T-helper 17 cell (primary cell): ENCODE results near the gene PRR20C. TPM values are rescaled to one million over a fixed set of nuclear protein-coding genes. Genes with fewer than 3 reads are reported as not detected.
"Not testable (repeated sequence)": the region's sequence is repeated elsewhere in the genome, so short reads cannot be mapped to it uniquely, and the experiment has no call there.

Experiments
- ATAC-seq: fragments of 150-1000 bp; cut with Tn5 transposase; 2 replicates; pipeline ENCODE4 v1.10.0; 2021; ENCODE audit warnings: mild to moderate bottlenecking, moderate library complexity
- DNase-seq, 3 donors: peaks; one replicate each; pipeline versions ENCODE4 v3.0.0 to v3.0.0-alpha.2; 2020 to 2021
- H3K9me3 ChIP-seq: one replicate; pipeline ENCODE4 v1.7.0; 2013; ENCODE audit warnings: low read length, mild to moderate bottlenecking; ENCODE audit not compliant: control insufficient read depth, poor library complexity, severe bottlenecking
- H3K27ac Mint-ChIP-seq: one replicate; pipeline ENCODE4 v1.8.0; 2022; ENCODE audit warnings: mild to moderate bottlenecking, moderate library complexity, mixed read lengths
- H3K27me3 Mint-ChIP-seq: one replicate; pipeline ENCODE4 v1.8.0; 2022; ENCODE audit warnings: mixed read lengths
- H3K36me3 Mint-ChIP-seq: one replicate; pipeline ENCODE4 v1.8.0; 2022; ENCODE audit warnings: low read depth, mixed read lengths
- H3K4me1 Mint-ChIP-seq: one replicate; pipeline ENCODE4 v1.8.0; 2022; ENCODE audit warnings: mild to moderate bottlenecking, mixed read lengths
- H3K4me3 Mint-ChIP-seq: one replicate; pipeline ENCODE4 v1.8.0; 2022; ENCODE audit warnings: mild to moderate bottlenecking, moderate library complexity, mixed read lengths
- total RNA-seq, 4 donors: library from RNA in 2 of 4; stranded (reverse) in 2 of 4; gene quantifications; one replicate each; pipeline ENCODE4 v1.2.3 and lab custom pipeline; 2022 to 2026

Gene PRR20C
- total RNA-seq: not detected
- 0 reads per million in 2 donors for total RNA-seq (lab: John Stamatoyannopoulos, UW)

GRCh38 chr13:57153761-57154160, at the start of gene PRR20C:
TSS of gene PRR20C (plus strand) at chr13:57154061. CDS start at chr13:57154448, 387 bp downstream.
- DNase-seq, H3K9me3 ChIP-seq, H3K36me3 Mint-ChIP-seq, H3K27me3 Mint-ChIP-seq, H3K4me3 Mint-ChIP-seq, H3K4me1 Mint-ChIP-seq, ATAC-seq, H3K27ac Mint-ChIP-seq: not testable (repeated sequence)

- no peaks in the 10 kb centered on the region for H3K4me1 Mint-ChIP-seq
- no peak for ATAC-seq
- no peaks in the 10 kb centered on the region for H3K27me3 Mint-ChIP-seq
- H3K9me3 ChIP-seq: peaks cover 3% of the 10 kb centered on the region
- no peak overlapping the region for H3K4me3 Mint-ChIP-seq
- no peak overlapping the region for H3K27ac Mint-ChIP-seq
- no peaks in the 10 kb centered on the region for H3K36me3 Mint-ChIP-seq
- no peak for DNase-seq
Measured at GRCh38 chr13:57114945-57115344, 38.9 kb upstream of the PRR20C start.

GRCh38 chr13:57123681-57124080, 30.2 kb upstream of the PRR20C start:
- H3K27ac Mint-ChIP-seq: no peak overlapping the region

GRCh38 chr13:57128909-57129308, 25.0 kb upstream of the PRR20C start:
- ATAC-seq: no peak
- H3K4me1 Mint-ChIP-seq: no peaks in the 10 kb centered on the region
- no peaks in the 10 kb centered on the region for H3K27me3 Mint-ChIP-seq
- no peak overlapping the region for H3K27ac Mint-ChIP-seq
- no peak for DNase-seq
- no peaks in the 10 kb centered on the region for H3K36me3 Mint-ChIP-seq
- no peaks in the 10 kb centered on the region for H3K9me3 ChIP-seq
- H3K4me3 Mint-ChIP-seq: no peak overlapping the region

More at GRCh38 chr13:57123681-57124080, 30.2 kb upstream of the PRR20C start:
- no peaks in the 10 kb centered on the region for H3K9me3 ChIP-seq
- H3K27me3 Mint-ChIP-seq: no peaks in the 10 kb centered on the region
- H3K36me3 Mint-ChIP-seq: no peaks in the 10 kb centered on the region
- no peak overlapping the region for H3K4me3 Mint-ChIP-seq
- ATAC-seq: no peak
- no peaks in the 10 kb centered on the region for H3K4me1 Mint-ChIP-seq
- no peak for DNase-seq

GRCh38 chr13:57136093-57136492, 17.8 kb upstream of the PRR20C start:
- Mint-ChIP-seq H3K4me1 (no peaks in the 10 kb centered on the region), H3K27ac (no peak overlapping the region), H3K36me3 (no peaks in the 10 kb centered on the region), H3K27me3 (no peaks in the 10 kb centered on the region), H3K4me3 (no peak overlapping the region)
- no peak for ATAC-seq
- no peak for DNase-seq
- H3K9me3 ChIP-seq: no peaks in the 10 kb centered on the region

- Mint-ChIP-seq H3K27ac (no peak overlapping the region), H3K4me1 (no peaks in the 10 kb centered on the region), H3K36me3 (no peaks in the 10 kb centered on the region), H3K27me3 (no peaks in the 10 kb centered on the region), H3K4me3 (no peak overlapping the region)
- H3K9me3 ChIP-seq: no peaks in the 10 kb centered on the region
- ATAC-seq (no peak), DNase-seq (no peak)
Measured at GRCh38 chr13:57137585-57137984, 16.3 kb upstream of the PRR20C start.

- no peaks in the 10 kb centered on the region for H3K9me3 ChIP-seq
- ATAC-seq: no peak
- H3K4me1 Mint-ChIP-seq: no peaks in the 10 kb centered on the region
- no peak overlapping the region for H3K27ac Mint-ChIP-seq
- no peaks in the 10 kb centered on the region for H3K27me3 Mint-ChIP-seq
- no peak for DNase-seq
- no peak overlapping the region for H3K4me3 Mint-ChIP-seq
- H3K36me3 Mint-ChIP-seq: no peaks in the 10 kb centered on the region
Measured at GRCh38 chr13:57138988-57139387, 14.9 kb upstream of the PRR20C start.

- ATAC-seq, H3K4me3 Mint-ChIP-seq, DNase-seq, H3K27me3 Mint-ChIP-seq, H3K36me3 Mint-ChIP-seq, H3K9me3 ChIP-seq, H3K27ac Mint-ChIP-seq, H3K4me1 Mint-ChIP-seq: not testable (repeated sequence)
Measured at GRCh38 chr13:57139781-57140180, 14.1 kb upstream of the PRR20C start.

GRCh38 chr13:57140235-57140968, 13.5 kb upstream of the PRR20C start, which contains the start of gene PRR20A:
TSS of gene PRR20A (plus strand) at chr13:57140918. CDS start at chr13:57141305, 387 bp downstream.
- not testable (repeated sequence) for H3K9me3 ChIP-seq, ATAC-seq, H3K27me3 Mint-ChIP-seq, H3K4me3 Mint-ChIP-seq, H3K36me3 Mint-ChIP-seq, H3K27ac Mint-ChIP-seq, H3K4me1 Mint-ChIP-seq, DNase-seq

GRCh38 chr13:57147188-57147587, 6.7 kb upstream of the PRR20C start, which contains the start of gene PRR20B:
TSS of gene PRR20B (plus strand) at chr13:57147488. CDS start at chr13:57147875, 387 bp downstream.
- not testable (repeated sequence) for H3K4me3 Mint-ChIP-seq, H3K36me3 Mint-ChIP-seq, H3K27ac Mint-ChIP-seq, H3K9me3 ChIP-seq, DNase-seq, H3K4me1 Mint-ChIP-seq, H3K27me3 Mint-ChIP-seq, ATAC-seq

- not testable (repeated sequence) for H3K9me3 ChIP-seq, H3K27me3 Mint-ChIP-seq, DNase-seq, ATAC-seq, H3K4me1 Mint-ChIP-seq, H3K4me3 Mint-ChIP-seq, H3K36me3 Mint-ChIP-seq, H3K27ac Mint-ChIP-seq
Measured at GRCh38 chr13:57148106-57148505, 5.8 kb upstream of the PRR20C start.

GRCh38 chr13:57160332-57160731, 6.5 kb downstream of the PRR20C start, which contains the start of gene PRR20D:
TSS of gene PRR20D (plus strand) at chr13:57160632. CDS start at chr13:57161019, 387 bp downstream.
- not testable (repeated sequence) for DNase-seq, H3K4me3 Mint-ChIP-seq, H3K27ac Mint-ChIP-seq, H3K27me3 Mint-ChIP-seq, H3K36me3 Mint-ChIP-seq, H3K4me1 Mint-ChIP-seq, H3K9me3 ChIP-seq, ATAC-seq

- H3K4me3 Mint-ChIP-seq, H3K9me3 ChIP-seq, H3K27ac Mint-ChIP-seq, DNase-seq, H3K36me3 Mint-ChIP-seq, H3K27me3 Mint-ChIP-seq, H3K4me1 Mint-ChIP-seq, ATAC-seq: not testable (repeated sequence)
Measured at GRCh38 chr13:57166897-57167296, 13.0 kb downstream of the PRR20C start, which contains the start of gene PRR20E. TSS of gene PRR20E (plus strand) at chr13:57167197. CDS start at chr13:57167584, 387 bp downstream.

GRCh38 chr13:57191667-57192066, 37.8 kb downstream of the PRR20C start:
- DNase-seq: no peak
- Mint-ChIP-seq H3K4me1 (no peaks in the 10 kb centered on the region), H3K4me3 (no peak overlapping the region), H3K27ac (no peak overlapping the region), H3K36me3 (no peaks in the 10 kb centered on the region), H3K27me3 (no peaks in the 10 kb centered on the region)
- no peaks in the 10 kb centered on the region for H3K9me3 ChIP-seq
- ATAC-seq: no peak
